ENCODE data around the gene CCDC97. TPM values are rescaled to one million over a fixed set of nuclear protein-coding genes. Genes with fewer than 3 reads are reported as not detected.
"Not testable (repeated sequence)": the region's sequence is repeated elsewhere in the genome, so short reads cannot be mapped to it uniquely, and the experiment has no call there.

CCDC97 gene
- polyA plus RNA-seq, 1 donor from 2014 or later: 4.9 TPM

- H3F3A ChIP-seq (ENCODE audit: insufficient read depth, low read length, poor library complexity, severe bottlenecking): no peaks in the 10 kb centered on the region
- no peak overlapping the region for H3K27ac ChIP-seq (ENCODE audit: low read length)
- H3K4me3 ChIP-seq (ENCODE audit: low read length): no peak overlapping the region
- H2AFZ ChIP-seq (ENCODE audit: low read depth, low read length): no peak overlapping the region
- no peaks in the 10 kb centered on the region for H3K36me3 ChIP-seq (ENCODE audit: insufficient read depth, low read length)
- H4K20me1 ChIP-seq (ENCODE audit: insufficient read depth): no peaks in the 10 kb centered on the region
- H3K27me3 ChIP-seq (ENCODE audit: insufficient read depth, low read depth, low read length): no peaks in the 10 kb centered on the region
- no peak overlapping the region for H3K9ac ChIP-seq (ENCODE audit: low read length)
- H3K9me3 ChIP-seq (ENCODE audit: low read length): no peaks in the 10 kb centered on the region
- no peaks in the 10 kb centered on the region for H3K9me2 ChIP-seq (ENCODE audit: insufficient read depth, low read length)
- no peaks in the 10 kb centered on the region for H3K79me2 ChIP-seq (replicated peaks; ENCODE audit: insufficient read depth, low read length)
- TF ChIP-seq SMC3 (conservative IDR thresholded peaks at IDR 0.05; ENCODE audit: poor library complexity) (no peak), EP300 (conservative IDR thresholded peaks at IDR 0.05; ENCODE audit: poor library complexity, severe bottlenecking) (no peak), RAD21 (conservative IDR thresholded peaks at IDR 0.05) (no peak), MXI1 (conservative IDR thresholded peaks at IDR 0.05; ENCODE audit: poor library complexity, severe bottlenecking) (no peak), CTCF (IDR thresholded peaks at IDR 0.05; ENCODE audit: poor library complexity, severe bottlenecking) (no peak), POLR2AphosphoS5 (IDR thresholded peaks at IDR 0.05) (no peak), REST (IDR thresholded peaks at IDR 0.05; ENCODE audit: borderline replicate concordance) (no peak), TAF1 (IDR thresholded peaks at IDR 0.05; ENCODE audit: low read depth) (no peak), EZH2 (IDR thresholded peaks at IDR 0.05; ENCODE audit: borderline replicate concordance, insufficient read depth, low read length, poor library complexity, severe bottlenecking) (no peak)
- H3K4me2 ChIP-seq (ENCODE audit: low read length): no peak overlapping the region
Measured at GRCh38 chr19:41341669-41342490, 31.9 kb downstream of the CCDC97 start.

GRCh38 chr19:41344162-41344561 is 34.2 kb downstream of the CCDC97 start:
- H3K36me3 ChIP-seq (ENCODE audit: insufficient read depth, low read length): no peaks in the 10 kb centered on the region
- no peaks in the 10 kb centered on the region for H4K20me1 ChIP-seq (ENCODE audit: insufficient read depth)
- H2AFZ ChIP-seq (ENCODE audit: low read depth, low read length): no peak overlapping the region
- H3K4me3 ChIP-seq (ENCODE audit: low read length): no peak overlapping the region
- H3K27ac ChIP-seq (ENCODE audit: low read length): no peak overlapping the region
- no peak overlapping the region for H3K4me2 ChIP-seq (ENCODE audit: low read length)
- H3K9ac ChIP-seq (ENCODE audit: low read length): no peak overlapping the region
- H3K79me2 ChIP-seq (replicated peaks; ENCODE audit: insufficient read depth, low read length): no peaks in the 10 kb centered on the region
- no peak for TF ChIP-seq MXI1 (conservative IDR thresholded peaks at IDR 0.05; ENCODE audit: poor library complexity, severe bottlenecking)
- TF ChIP-seq EZH2 (IDR thresholded peaks at IDR 0.05; ENCODE audit: borderline replicate concordance, insufficient read depth, low read length, poor library complexity, severe bottlenecking): no peak
- TF ChIP-seq REST (IDR thresholded peaks at IDR 0.05; ENCODE audit: borderline replicate concordance): no peak
- TF ChIP-seq POLR2AphosphoS5 (IDR thresholded peaks at IDR 0.05): no peak
- no peak for TF ChIP-seq TAF1 (IDR thresholded peaks at IDR 0.05; ENCODE audit: low read depth)
- TF ChIP-seq EP300 (conservative IDR thresholded peaks at IDR 0.05; ENCODE audit: poor library complexity, severe bottlenecking): no peak
- TF ChIP-seq CTCF (IDR thresholded peaks at IDR 0.05; ENCODE audit: poor library complexity, severe bottlenecking): no peak
- no peak for TF ChIP-seq RAD21 (conservative IDR thresholded peaks at IDR 0.05)
- TF ChIP-seq SMC3 (conservative IDR thresholded peaks at IDR 0.05; ENCODE audit: poor library complexity): no peak
- no peaks in the 10 kb centered on the region for H3K9me2 ChIP-seq (ENCODE audit: insufficient read depth, low read length)
- no peaks in the 10 kb centered on the region for H3F3A ChIP-seq (ENCODE audit: insufficient read depth, low read length, poor library complexity, severe bottlenecking)
- H3K9me3 ChIP-seq (ENCODE audit: low read length): no peaks in the 10 kb centered on the region
- no peaks in the 10 kb centered on the region for H3K27me3 ChIP-seq (ENCODE audit: insufficient read depth, low read depth, low read length)

- not testable (repeated sequence) for H4K20me1 ChIP-seq (ENCODE audit: insufficient read depth); H3F3A ChIP-seq (ENCODE audit: insufficient read depth, low read length, poor library complexity, severe bottlenecking); H3K9me3 ChIP-seq (ENCODE audit: low read length); H3K9ac ChIP-seq (ENCODE audit: low read length); H3K4me3 ChIP-seq (ENCODE audit: low read length); H3K79me2 ChIP-seq (replicated peaks; ENCODE audit: insufficient read depth, low read length); H3K9me2 ChIP-seq (ENCODE audit: insufficient read depth, low read length); H2AFZ ChIP-seq (ENCODE audit: low read depth, low read length); H3K36me3 ChIP-seq (ENCODE audit: insufficient read depth, low read length); H3K4me2 ChIP-seq (ENCODE audit: low read length); H3K27ac ChIP-seq (ENCODE audit: low read length)
- H3K27me3 ChIP-seq (ENCODE audit: insufficient read depth, low read depth, low read length): peaks cover 25% of the 10 kb centered on the region
Measured at GRCh38 chr19:41346916-41347315, 36.9 kb downstream of the CCDC97 start.

All from neural cell (in vitro differentiated cells).